ENCODE results near the gene ASPDH.

The ASPDH gene

GRCh38 chr19:50512999-50513745 is 541 bp downstream of the ASPDH start:
- H3K9ac ChIP-seq (ENCODE audit: low read length), result no peak overlapping the region

GRCh38 chr19:50512112-50512998 is 1.4 kb downstream of the ASPDH start:
- Histone ChIP-seq H3K4me3 (ENCODE audit: low read length) (peak overlapping the region; percentile 93), H3K36me3 (replicated peaks; ENCODE audit: low read depth, low read length) (no peaks in the 10 kb centered on the region), H3K4me1 (ENCODE audit: low read length) (peaks cover 10% of the 10 kb centered on the region), H3K9ac (ENCODE audit: low read length) (peak overlapping the region; percentile 89; the same call in 1 of the 2 replicates), H3K27me3 (ENCODE audit: low read depth, low read length) (no peaks in the 10 kb centered on the region), H2AFZ (ENCODE audit: low read depth, low read length) (no peak overlapping the region), H3K4me2 (ENCODE audit: low read length) (peak overlapping the region; percentile 79), H3K9me3 (ENCODE audit: insufficient read depth, low read length) (no peaks in the 10 kb centered on the region), H4K20me1 (ENCODE audit: insufficient read depth, low read length) (no peaks in the 10 kb centered on the region), H3K27ac (ENCODE audit: low read length) (no peak overlapping the region), H3K79me2 (ENCODE audit: low read length) (no peaks in the 10 kb centered on the region; the same call in 1 of the 2 replicates)
- TF ChIP-seq EZH2phosphoT487 (IDR thresholded peaks at IDR 0.05; ENCODE audit: low read depth), result no peak
- TF ChIP-seq CTCF (IDR thresholded peaks at IDR 0.05; ENCODE audit: low read depth, low read length), result no peak

More at GRCh38 chr19:50512999-50513745, 541 bp downstream of the ASPDH start:
- H3K9me3 ChIP-seq (ENCODE audit: insufficient read depth, low read length), result no peaks in the 10 kb centered on the region
- H3K27me3 ChIP-seq (ENCODE audit: low read depth, low read length), result no peaks in the 10 kb centered on the region
- TF ChIP-seq EZH2phosphoT487 (IDR thresholded peaks at IDR 0.05; ENCODE audit: low read depth) (no peak), CTCF (IDR thresholded peaks at IDR 0.05; ENCODE audit: low read depth, low read length) (no peak)
- H3K79me2 ChIP-seq (ENCODE audit: low read length), result no peaks in the 10 kb centered on the region; the same call in 1 of the 2 replicates
- no peak overlapping the region for H2AFZ ChIP-seq (ENCODE audit: low read depth, low read length)
- H4K20me1 ChIP-seq (ENCODE audit: insufficient read depth, low read length), result no peaks in the 10 kb centered on the region
- peaks cover 10% of the 10 kb centered on the region for H3K4me1 ChIP-seq (ENCODE audit: low read length)
- H3K4me3 ChIP-seq (ENCODE audit: low read length), result no peak overlapping the region
- no peak overlapping the region for H3K4me2 ChIP-seq (ENCODE audit: low read length)
- no peaks in the 10 kb centered on the region for H3K36me3 ChIP-seq (replicated peaks; ENCODE audit: low read depth, low read length)
- H3K27ac ChIP-seq (ENCODE audit: low read length), result no peak overlapping the region

- Histone ChIP-seq H3K4me2 (ENCODE audit: low read length) (peak within 1 kb of the TSS; percentile 79), H3K36me3 (replicated peaks; ENCODE audit: low read depth, low read length) (no peaks in the 10 kb centered on the region), H3K4me1 (ENCODE audit: low read length) (peaks cover 10% of the 10 kb centered on the region), H3K79me2 (ENCODE audit: low read length) (no peaks in the 10 kb centered on the region; the same call in 1 of the 2 replicates), H3K4me3 (ENCODE audit: low read length) (peak within 1 kb of the TSS; percentile 93), H2AFZ (ENCODE audit: low read depth, low read length) (peak within 1 kb of the TSS; percentile 75), H3K27ac (ENCODE audit: low read length) (peak within 1 kb of the TSS; percentile 61), H3K27me3 (ENCODE audit: low read depth, low read length) (no peaks in the 10 kb centered on the region), H4K20me1 (ENCODE audit: insufficient read depth, low read length) (no peaks in the 10 kb centered on the region), H3K9ac (ENCODE audit: low read length) (peak within 1 kb of the TSS; percentile 89), H3K9me3 (ENCODE audit: insufficient read depth, low read length) (no peaks in the 10 kb centered on the region)
- TF ChIP-seq CTCF (IDR thresholded peaks at IDR 0.05; ENCODE audit: low read depth, low read length) (no peak), EZH2phosphoT487 (IDR thresholded peaks at IDR 0.05; ENCODE audit: low read depth) (no peak)
These were observed 2.5 kb downstream of the ASPDH start, which contains the start of gene JOSD2 for GRCh38 chr19:50511069-50511822. JOSD2 (minus strand) TSS chr19:50511191; CDS start chr19:50510431, 760 bp downstream.

Measured in OCI-LY3 (cell line).